Thymus (tissue), 11 donors: Measurements from ENCODE around the gene TACC2. TPM values are rescaled to one million over a fixed set of nuclear protein-coding genes. Genes with fewer than 3 reads are reported as not detected.

ENCODE experiments used
- DNase-seq, 9 donors: peaks; one replicate each; pipeline ENCODE4 v3.0.0-alpha.2; 2013; ENCODE audit warnings: low spot score in 9 of 9, low read depth in 6 of 9, missing footprints in 1 of 9
- H3K27ac ChIP-seq, 2 donors: one replicate each; pipeline ENCODE4 v1.5.1; 2013; ENCODE audit warnings: control low read depth in 1 of 2, low read depth in 1 of 2, low read length in 1 of 2, mild to moderate bottlenecking in 1 of 2, moderate library complexity in 1 of 2
- H3K27me3 ChIP-seq, 2 donors: one replicate each; pipeline ENCODE4 v1.5.1; 2013; ENCODE audit warnings: low read length in 1 of 2; ENCODE audit not compliant: control insufficient read depth in 2 of 2, insufficient read depth in 1 of 2
- H3K36me3 ChIP-seq, 2 donors: one replicate each; pipeline ENCODE4 v1.5.1; 2013; ENCODE audit warnings: low read length in 1 of 2, mild to moderate bottlenecking in 1 of 2, moderate library complexity in 1 of 2; ENCODE audit not compliant: control insufficient read depth in 2 of 2, insufficient read depth in 2 of 2
- H3K4me1 ChIP-seq, 2 donors: one replicate each; pipeline ENCODE4 v1.5.1; 2013; ENCODE audit warnings: low read length in 2 of 2; ENCODE audit not compliant: control insufficient read depth in 2 of 2, insufficient read depth in 2 of 2
- H3K4me3 ChIP-seq, 2 donors: one replicate each; pipeline ENCODE4 v1.5.1; 2013; ENCODE audit warnings: low read length in 2 of 2, control low read depth in 1 of 2, mild to moderate bottlenecking in 1 of 2
- H3K9me3 ChIP-seq, 2 donors: one replicate each; pipeline ENCODE4 v1.5.1; 2013; ENCODE audit warnings: low read length in 1 of 2, mild to moderate bottlenecking in 1 of 2; ENCODE audit not compliant: control insufficient read depth in 2 of 2, insufficient read depth in 1 of 2
- WGBS: extraction: QIAGEN DNeasy Blood & Tissue Kit; methylation state at CpG from one replicate; pipeline ENCODE4 v1.1.7; 2013; 5-methylcytosine and 5-hydroxymethylcytosine counted together
- polyA plus RNA-seq: library from polyadenylated mRNA; stranded (reverse); fragments of 200-250 nt; gene quantifications from one replicate; pipeline ENCODE4 v1.2.3, GENCODE V29; 2013
- total RNA-seq: library from RNA; stranded (reverse); fragments of 120-200 nt; gene quantifications from one replicate; pipeline ENCODE4 v1.2.4, GENCODE V29; 2013
- donor health status: healthy.

Gene TACC2
- total and polyA plus RNA-seq, 2 donors, result 4.6 to 57.3 TPM

DNA sequence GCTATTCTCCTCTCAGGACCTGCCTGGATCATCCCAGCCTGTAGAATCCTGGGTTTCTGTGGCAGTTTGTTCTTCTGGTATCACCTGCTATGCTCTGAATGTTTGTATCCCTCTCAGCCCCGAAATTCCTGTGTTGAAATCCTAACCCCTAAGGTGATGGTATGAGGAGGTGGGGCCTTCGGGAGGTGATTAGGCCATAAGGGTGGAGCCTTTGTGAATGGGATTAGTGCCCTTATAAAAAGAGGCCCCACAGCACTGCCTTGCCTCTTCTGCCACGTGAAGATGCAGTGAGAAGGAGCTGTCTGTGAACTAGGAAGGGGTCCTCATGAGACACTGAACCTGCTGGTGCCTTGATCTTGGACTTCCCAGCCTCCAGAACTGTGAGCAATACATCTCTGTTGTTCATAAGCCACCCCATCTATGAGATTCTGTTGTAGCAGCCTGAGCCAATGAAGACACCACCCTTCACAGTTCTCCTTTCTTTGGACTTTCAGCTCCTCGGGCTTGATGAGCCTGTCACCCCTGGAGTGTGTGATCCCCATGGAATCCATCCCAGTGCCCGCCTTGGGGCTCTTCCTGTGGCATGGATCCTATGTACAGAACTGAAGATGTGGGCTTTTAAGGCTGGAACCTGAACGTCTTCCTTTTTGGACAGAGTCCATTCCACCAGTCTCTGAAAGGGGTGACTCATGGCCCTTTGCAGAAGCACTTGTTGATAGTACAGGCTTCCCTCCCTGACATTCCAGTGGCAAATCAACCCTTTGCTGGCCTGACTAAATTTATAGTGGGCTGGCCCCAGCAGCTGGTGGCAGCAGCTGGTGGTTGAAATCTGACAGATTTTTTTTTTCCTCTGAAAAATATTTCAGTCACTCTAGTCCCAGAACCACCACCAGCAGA is 138.0 kb downstream of the TACC2 start:
- no peaks in the 10 kb centered on the region for H3K36me3 ChIP-seq
- no peak for DNase-seq
- H3K4me1 ChIP-seq, result no peaks in the 10 kb centered on the region
- H3K9me3 ChIP-seq, result peaks cover 0 to under 1% of the 10 kb centered on the region in 2 donors
- H3K27ac ChIP-seq, result no peak overlapping the region
- 74% methylated on average over 6 of the region's 6 CpGs for WGBS
- no peaks in the 10 kb centered on the region for H3K27me3 ChIP-seq
- no peak overlapping the region for H3K4me3 ChIP-seq

DNA sequence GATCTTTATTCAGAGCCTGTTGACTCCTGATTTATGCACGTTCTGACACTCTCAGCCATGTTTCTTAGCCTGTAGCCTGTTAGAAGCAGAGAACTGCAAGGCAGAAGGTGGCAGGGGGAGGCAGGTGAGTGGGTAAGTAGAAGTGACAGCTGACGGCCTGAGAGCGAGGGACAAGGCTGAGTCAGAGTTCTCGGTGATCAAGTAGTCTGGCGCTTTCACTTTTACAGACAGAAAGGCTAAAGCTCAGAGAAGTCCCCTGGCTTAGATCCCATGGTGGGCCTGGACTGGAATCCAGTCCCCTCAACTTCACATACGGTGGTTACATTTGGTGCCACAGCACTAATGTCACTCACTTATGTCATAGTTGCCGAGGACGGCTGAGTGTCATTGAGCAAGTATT is 139.0 kb downstream of the TACC2 start:
- WGBS, result 90% methylated on average over 8 of the region's 8 CpGs
- peaks cover 0 to under 1% of the 10 kb centered on the region in 2 donors for H3K4me1 ChIP-seq
- no peaks in the 10 kb centered on the region for H3K27me3 ChIP-seq
- no peak for DNase-seq
- peaks cover 0 to 3% of the 10 kb centered on the region in 2 donors for H3K9me3 ChIP-seq
- no peak overlapping the region for H3K4me3 ChIP-seq
- peak overlapping the region in 1 of 2 donors; percentile 44 for H3K27ac ChIP-seq
- no peaks in the 10 kb centered on the region for H3K36me3 ChIP-seq

DNA sequence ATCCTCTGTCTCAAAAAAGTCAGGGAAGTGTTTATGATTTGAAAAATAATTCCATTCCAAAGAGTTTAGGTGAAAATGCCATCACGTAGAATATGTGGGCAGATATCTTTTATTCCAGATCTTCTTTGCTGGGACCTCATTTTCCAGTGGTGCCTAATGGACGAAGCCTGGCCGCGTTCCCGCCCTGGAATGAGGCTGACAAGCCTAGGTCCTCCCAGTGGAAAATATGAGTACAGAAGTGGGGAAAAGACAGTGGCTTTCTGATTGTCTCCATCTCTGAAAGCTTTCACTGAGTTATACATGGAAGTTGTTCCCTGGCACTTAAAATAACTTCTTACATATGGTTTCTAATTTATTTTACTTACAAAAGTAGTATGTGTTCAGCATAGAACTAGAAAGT is 139.4 kb downstream of the TACC2 start:
- no peaks in the 10 kb centered on the region for H3K36me3 ChIP-seq
- no peak for DNase-seq
- H3K4me3 ChIP-seq, result no peak overlapping the region
- peaks cover 0 to 3% of the 10 kb centered on the region in 2 donors for H3K9me3 ChIP-seq
- H3K27ac ChIP-seq, result no peak overlapping the region
- no peaks in the 10 kb centered on the region for H3K27me3 ChIP-seq
- peaks cover 0 to 4% of the 10 kb centered on the region in 2 donors for H3K4me1 ChIP-seq
- 94% methylated on average over 5 of the region's 5 CpGs for WGBS

DNA sequence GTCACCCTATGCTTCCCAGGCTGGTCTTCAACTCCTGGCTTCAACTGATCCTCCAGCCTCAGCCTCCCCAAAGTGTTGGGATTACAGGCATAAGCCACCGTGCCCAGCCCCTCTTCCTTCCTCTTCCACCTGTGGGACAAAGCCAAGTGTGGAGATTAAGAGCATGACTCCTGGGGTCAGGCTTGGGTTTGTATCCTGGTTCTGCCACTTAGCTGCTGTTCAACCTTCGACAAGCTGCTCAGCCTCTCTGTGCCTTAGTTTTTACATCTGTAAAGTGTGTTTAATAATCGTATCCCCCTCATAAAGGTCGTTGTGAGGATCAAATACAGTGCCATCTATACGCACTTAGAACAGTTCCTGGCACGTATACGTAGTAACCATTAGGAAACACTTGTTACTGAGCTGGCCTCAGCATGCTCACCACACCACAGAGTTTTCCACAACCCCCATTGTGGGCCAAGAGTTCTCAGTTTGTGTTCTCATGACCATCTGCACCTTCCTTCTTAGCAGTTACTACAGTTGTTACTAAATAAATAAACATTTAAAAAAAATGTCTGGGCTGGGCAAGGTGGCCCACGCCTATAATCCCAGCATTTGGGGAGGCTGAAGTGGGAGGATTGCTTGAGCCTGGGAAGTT is 141.6 kb downstream of the TACC2 start:
- Histone ChIP-seq H3K4me3 (no peak overlapping the region), H3K4me1 (peaks cover 0 to 6% of the 10 kb centered on the region in 2 donors), H3K27me3 (no peaks in the 10 kb centered on the region), H3K27ac (no peak overlapping the region), H3K36me3 (no peaks in the 10 kb centered on the region), H3K9me3 (peaks cover 0 to 3% of the 10 kb centered on the region in 2 donors)
- no peak for DNase-seq
- 90% methylated on average over 8 of the region's 8 CpGs for WGBS

DNA sequence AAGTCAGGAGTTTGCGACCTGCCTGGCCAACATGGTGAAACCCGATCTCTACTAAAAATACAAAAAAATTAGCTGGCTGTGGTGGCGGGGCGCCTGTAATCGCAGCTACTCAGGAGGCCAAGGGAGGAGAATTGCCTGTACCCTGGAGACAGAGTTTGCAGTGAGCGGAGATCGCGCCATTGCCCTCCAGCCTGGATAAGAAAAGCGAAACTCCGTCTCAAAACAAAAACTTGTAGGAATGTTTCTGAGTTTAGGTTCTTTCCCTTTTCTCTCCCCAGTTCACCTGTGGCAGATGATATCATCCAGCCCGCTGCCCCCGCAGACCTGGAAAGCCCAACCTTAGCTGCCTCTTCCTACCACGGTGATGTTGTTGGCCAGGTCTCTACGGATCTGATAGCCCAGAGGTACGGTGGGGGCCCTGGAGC is 143.4 kb downstream of the TACC2 start:
- peaks cover 0 to 6% of the 10 kb centered on the region in 2 donors for H3K4me1 ChIP-seq
- H3K27ac ChIP-seq, result no peak overlapping the region
- H3K36me3 ChIP-seq, result no peaks in the 10 kb centered on the region
- no peaks in the 10 kb centered on the region for H3K27me3 ChIP-seq
- peaks cover 0 to 3% of the 10 kb centered on the region in 2 donors for H3K9me3 ChIP-seq
- 74% methylated on average over 15 of the region's 15 CpGs for whole genome bisulfite sequencing
- DNase-seq, result no peak
- H3K4me3 ChIP-seq, result no peak overlapping the region

DNA sequence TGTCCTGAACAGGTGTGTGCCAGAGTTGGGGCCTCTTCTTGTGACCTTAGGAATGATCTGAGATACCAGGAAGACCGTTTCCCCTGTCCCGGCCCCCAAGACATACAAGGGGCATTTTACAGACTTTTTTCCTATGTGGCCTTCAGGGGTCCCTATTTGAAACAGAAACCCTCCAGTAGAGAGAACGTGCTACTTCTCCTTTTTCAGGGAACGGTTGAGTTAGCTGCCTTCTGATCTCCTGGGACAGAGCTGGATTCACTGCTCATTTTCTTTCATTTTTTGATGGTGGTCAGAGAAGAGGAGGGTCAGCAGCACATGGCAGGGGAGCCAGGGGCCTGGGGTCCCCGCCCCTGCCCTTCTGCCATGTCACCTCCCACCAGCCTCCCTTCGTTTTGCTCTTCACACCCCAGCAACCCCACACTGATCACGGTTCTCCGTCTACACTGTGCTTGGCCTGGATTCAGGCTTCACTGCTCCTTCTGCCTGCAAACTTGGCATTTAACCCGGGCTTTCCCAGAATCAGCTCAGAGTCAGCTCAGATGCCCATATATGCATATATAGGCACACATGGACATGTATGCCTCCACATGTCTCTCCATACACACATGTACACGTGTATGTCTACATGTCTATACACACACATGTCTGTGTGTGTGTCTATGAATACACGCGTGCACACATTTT is 144.1 kb downstream of the TACC2 start:
- H3K9me3 ChIP-seq, result peaks cover 0 to 3% of the 10 kb centered on the region in 2 donors
- no peaks in the 10 kb centered on the region for H3K36me3 ChIP-seq
- DNase-seq, result no peak
- 71% methylated on average over 12 of the region's 12 CpGs for WGBS
- no peak overlapping the region for H3K4me3 ChIP-seq
- H3K4me1 ChIP-seq, result peaks cover 0 to 6% of the 10 kb centered on the region in 2 donors
- H3K27me3 ChIP-seq, result no peaks in the 10 kb centered on the region
- H3K27ac ChIP-seq, result peak overlapping the region in 1 of 2 donors; percentile 67

DNA sequence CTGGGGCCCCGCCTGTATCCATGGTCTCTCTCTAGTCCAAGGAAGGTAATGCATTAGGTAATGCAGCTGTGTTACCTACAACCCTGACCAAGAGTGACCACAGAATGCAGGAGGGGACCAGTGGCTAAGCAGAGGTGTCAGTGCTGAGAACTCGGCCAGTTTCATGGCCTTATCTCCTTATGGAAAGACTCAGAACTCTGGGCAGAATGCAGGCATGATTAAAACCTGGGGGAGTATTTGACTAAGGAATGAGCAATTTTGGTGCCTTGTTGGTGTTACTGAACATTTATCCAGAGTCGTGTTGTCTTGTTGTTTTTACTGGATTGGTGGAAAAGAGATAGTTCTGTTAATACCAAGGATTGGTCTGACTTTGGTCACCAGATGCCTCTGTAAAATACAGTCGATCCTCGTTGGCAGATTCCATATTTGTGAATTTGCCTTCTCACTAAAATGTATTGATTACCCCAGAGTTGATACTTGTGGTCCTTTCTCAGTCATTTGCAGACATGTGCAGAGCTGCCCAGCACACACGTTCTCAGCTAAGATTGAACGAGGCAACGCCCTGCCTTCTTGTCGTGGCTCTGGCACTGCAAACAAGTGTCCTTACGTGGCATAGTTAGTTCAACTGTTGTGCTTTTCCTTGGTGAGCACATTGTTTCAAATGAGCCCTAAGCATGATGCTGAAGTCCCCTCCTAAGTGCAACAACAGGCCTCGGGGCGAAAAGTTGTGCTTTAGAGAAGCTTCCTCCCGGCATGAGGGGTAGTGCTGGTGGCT is 146.5 kb downstream of the TACC2 start:
- WGBS, result 86% methylated on average over 13 of the region's 13 CpGs
- Histone ChIP-seq H3K27ac (no peak overlapping the region), H3K36me3 (no peaks in the 10 kb centered on the region), H3K4me3 (no peak overlapping the region), H3K9me3 (peaks cover 0 to 3% of the 10 kb centered on the region in 2 donors), H3K27me3 (no peaks in the 10 kb centered on the region), H3K4me1 (peaks cover 0 to 6% of the 10 kb centered on the region in 2 donors)
- no peak for DNase-seq

DNA sequence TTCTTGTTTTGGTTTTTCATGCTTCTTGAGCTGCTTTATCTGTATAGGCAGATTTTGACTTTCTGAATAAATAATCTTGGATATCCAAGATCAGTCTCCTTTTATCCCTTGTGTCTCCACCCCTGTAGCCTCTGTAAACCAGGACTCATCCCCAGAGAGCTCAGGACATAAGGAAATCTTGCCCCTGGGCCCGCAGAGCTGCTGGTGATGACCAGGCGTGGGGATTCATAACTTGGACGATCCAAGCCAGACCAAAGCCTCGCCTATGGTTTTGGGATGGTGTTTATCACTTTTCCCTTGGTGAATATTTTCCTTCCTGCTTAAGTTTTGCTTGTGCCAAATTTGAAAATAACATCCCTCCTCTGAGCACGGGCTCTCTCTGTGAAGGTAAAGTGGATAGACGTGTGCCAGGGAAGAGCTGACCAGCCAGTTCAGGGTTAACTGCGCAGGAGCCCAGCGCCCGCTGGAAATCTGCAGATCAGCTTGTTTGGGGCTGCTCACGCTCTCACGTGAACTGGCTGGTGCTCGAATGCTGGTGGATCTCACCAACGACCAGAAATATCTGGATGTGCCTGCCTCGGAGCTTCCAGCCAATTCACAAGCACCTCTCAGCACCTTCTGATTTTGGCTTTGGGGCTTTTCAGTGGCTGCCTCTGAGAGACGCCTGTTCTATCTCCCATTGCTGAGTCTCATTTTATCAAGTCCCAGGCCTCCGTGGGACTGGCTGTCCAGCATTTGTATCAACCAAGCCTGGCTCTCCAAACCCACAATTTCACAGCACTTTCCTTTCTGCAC is 150.1 kb downstream of the TACC2 start:
- no peak for DNase-seq
- no peaks in the 10 kb centered on the region for H3K9me3 ChIP-seq
- no peak overlapping the region for H3K27ac ChIP-seq
- WGBS, result 79% methylated on average over 16 of the region's 16 CpGs
- no peaks in the 10 kb centered on the region for H3K4me1 ChIP-seq
- H3K27me3 ChIP-seq, result no peaks in the 10 kb centered on the region
- no peak overlapping the region for H3K4me3 ChIP-seq
- H3K36me3 ChIP-seq, result no peaks in the 10 kb centered on the region
